H9 (cell line): Measurements from ENCODE around the gene HEG1. TPM values are rescaled to one million over a fixed set of nuclear protein-coding genes. Genes with fewer than 3 reads are reported as not detected.

ENCODE experiments used
- DNase-seq: peaks from one replicate; pipeline ENCODE4 v3.0.0-alpha.2; 2017
- H2AFZ ChIP-seq: one replicate; pipeline ENCODE4 v1.6.1; 2013; ENCODE audit warnings: mild to moderate bottlenecking, low read length, control low read depth, moderate library complexity
- H2AK5ac ChIP-seq: 2 replicates; pipeline ENCODE4 v1.6.1; 2013; ENCODE audit warnings: low read length, control low read depth, mixed read lengths; ENCODE audit not compliant: insufficient read length
- H2BK120ac ChIP-seq: one replicate; pipeline ENCODE4 v1.6.1; 2013; ENCODE audit warnings: low read depth, mild to moderate bottlenecking, low read length, control low read depth, inconsistent platforms; ENCODE audit not compliant: poor library complexity, severe bottlenecking
- H2BK12ac ChIP-seq: 2 replicates; pipeline ENCODE4 v1.6.1; 2013; ENCODE audit warnings: low read length, control low read depth, mixed read lengths, low read depth; ENCODE audit not compliant: insufficient read length
- H2BK15ac ChIP-seq: 2 replicates; pipeline ENCODE4 v1.6.1; 2013; ENCODE audit warnings: low read depth, low read length, control low read depth
- H2BK20ac ChIP-seq: one replicate; pipeline ENCODE4 v1.6.1; 2013; ENCODE audit warnings: low read depth, mild to moderate bottlenecking, low read length, control low read depth, inconsistent platforms; ENCODE audit not compliant: poor library complexity, severe bottlenecking
- H2BK5ac ChIP-seq: 2 replicates; pipeline ENCODE4 v1.6.1; 2013; ENCODE audit warnings: low read length, control low read depth, mixed read lengths; ENCODE audit not compliant: insufficient read length
- H3K14ac ChIP-seq: 2 replicates; pipeline ENCODE4 v1.6.1; 2013; ENCODE audit warnings: low read length, control low read depth; ENCODE audit not compliant: insufficient read depth
- H3K18ac ChIP-seq: 2 replicates; pipeline ENCODE4 v1.6.1; 2013; ENCODE audit warnings: low read depth, mild to moderate bottlenecking, mixed read lengths, low read length, control low read depth; ENCODE audit not compliant: insufficient read length
- H3K23ac ChIP-seq: 2 replicates; pipeline ENCODE4 v1.6.1; 2013; ENCODE audit warnings: low read length, control low read depth, mixed read lengths, low read depth; ENCODE audit not compliant: insufficient read length
- H3K23me2 ChIP-seq: 2 replicates; pipeline ENCODE4 v1.6.1; 2013; ENCODE audit warnings: low read depth, mild to moderate bottlenecking, mixed read lengths, low read length, control low read depth; ENCODE audit not compliant: insufficient read length, poor library complexity, severe bottlenecking
- H3K27ac ChIP-seq: 2 replicates; pipeline ENCODE4 v1.5.1; 2013; ENCODE audit warnings: low read length, control low read depth, mixed read lengths, low read depth; ENCODE audit not compliant: insufficient read length
- H3K27me3 ChIP-seq: 2 replicates; pipeline ENCODE4 v1.6.1; 2013; ENCODE audit warnings: low read length, control low read depth, inconsistent platforms; ENCODE audit not compliant: insufficient read depth
- H3K4ac ChIP-seq: 2 replicates; pipeline ENCODE4 v1.6.1; 2013; ENCODE audit warnings: low read depth, mild to moderate bottlenecking, control low read depth, inconsistent platforms, low read length, moderate library complexity
- H3K4me1 ChIP-seq: 2 replicates; pipeline ENCODE4 v1.6.1; 2013; ENCODE audit warnings: low read length, control low read depth, inconsistent platforms; ENCODE audit not compliant: insufficient read depth
- H3K4me2 ChIP-seq: 2 replicates; pipeline ENCODE4 v1.6.1; 2013; ENCODE audit warnings: low read length, control low read depth, mixed read lengths; ENCODE audit not compliant: insufficient read length, insufficient read depth
- H3K56ac ChIP-seq: 2 replicates; pipeline ENCODE4 v1.6.1; 2013; ENCODE audit warnings: low read depth, mild to moderate bottlenecking, mixed read lengths, low read length, control low read depth; ENCODE audit not compliant: insufficient read length
- H3K79me1 ChIP-seq: 2 replicates; pipeline ENCODE4 v1.6.1; 2013; ENCODE audit warnings: low read depth, mild to moderate bottlenecking, moderate library complexity, low read length, control low read depth, inconsistent platforms; ENCODE audit not compliant: insufficient read depth, poor library complexity, severe bottlenecking
- H3K79me2 ChIP-seq: 2 replicates; pipeline ENCODE4 v1.6.1; 2013; ENCODE audit warnings: low read length, control low read depth, inconsistent platforms; ENCODE audit not compliant: insufficient read depth
- H3K9ac ChIP-seq: 2 replicates; pipeline ENCODE4 v1.6.1; 2013; ENCODE audit warnings: low read length, control low read depth, mixed read lengths; ENCODE audit not compliant: insufficient read length; ENCODE audit errors: extremely low read depth
- H3K9me3 ChIP-seq: one replicate; pipeline ENCODE4 v1.6.1; 2013; ENCODE audit warnings: low read depth, low read length, inconsistent platforms; ENCODE audit not compliant: control insufficient read depth
- H3T11ph ChIP-seq: one replicate; pipeline ENCODE4 v1.6.1; 2013; ENCODE audit warnings: mild to moderate bottlenecking, low read length, control low read depth, inconsistent platforms
- H4K20me1 ChIP-seq: one replicate; pipeline ENCODE4 v1.6.1; 2013; ENCODE audit not compliant: control insufficient read depth, insufficient read length, insufficient read depth
- H4K5ac ChIP-seq: 2 replicates; pipeline ENCODE4 v1.6.1; 2013; ENCODE audit warnings: low read depth, mild to moderate bottlenecking, mixed read lengths, low read length, control low read depth; ENCODE audit not compliant: insufficient read length
- H4K8ac ChIP-seq: replicated peaks from 2 replicates; pipeline ENCODE4 v1.6.1; 2013; ENCODE audit warnings: low read length, control low read depth, mixed read lengths, low read depth; ENCODE audit not compliant: insufficient read length
- H4K91ac ChIP-seq: 2 replicates; pipeline ENCODE4 v1.6.1; 2013; ENCODE audit warnings: low read depth, mild to moderate bottlenecking, moderate library complexity, mixed read lengths, low read length, control low read depth; ENCODE audit not compliant: insufficient read length
- H3K27ac Mint-ChIP-seq, 3 experiments: 2 replicates in 2 of 3; 3 replicates in 1 of 3; pipeline ENCODE4 v1.8.0; 2020 to 2021; ENCODE audit warnings: mixed read lengths in 3 of 3, mild to moderate bottlenecking in 1 of 3, moderate library complexity in 1 of 3
- H3K27me3 Mint-ChIP-seq: 2 replicates; pipeline ENCODE4 v1.8.0; 2021; ENCODE audit warnings: low read depth, mild to moderate bottlenecking, moderate library complexity, mixed read lengths
- H3K36me3 Mint-ChIP-seq, 3 experiments: 2 replicates in 2 of 3; 3 replicates in 1 of 3; pipeline ENCODE4 v1.8.0; 2020 to 2021; ENCODE audit warnings: low read depth in 3 of 3, mixed read lengths in 3 of 3; ENCODE audit not compliant: insufficient read depth in 1 of 3
- H3K4me1 Mint-ChIP-seq, 2 experiments: 2 replicates each; pipeline ENCODE4 v1.8.0; 2020; ENCODE audit warnings: mixed read lengths in 2 of 2
- H3K4me3 Mint-ChIP-seq, 2 experiments: 2 replicates in 1 of 2; 3 replicates in 1 of 2; pipeline ENCODE4 v1.8.0; 2020 to 2021; ENCODE audit warnings: mild to moderate bottlenecking in 2 of 2, mixed read lengths in 2 of 2, moderate library complexity in 1 of 2
- H3K9me3 Mint-ChIP-seq, 2 experiments: 2 replicates in 1 of 2; 3 replicates in 1 of 2; pipeline ENCODE4 v1.8.0; 2020; ENCODE audit warnings: mild to moderate bottlenecking in 2 of 2, mixed read lengths in 2 of 2, moderate library complexity in 1 of 2
- WGBS: extraction: QIAGEN DNeasy Blood & Tissue Kit; methylation state at CpG from one replicate; pipeline ENCODE4 v1.1.7; 2013; ENCODE audit warnings: missing lambda C conversion rate, low lambda C conversion rate, mixed read lengths; ENCODE audit not compliant: insufficient read length; ENCODE audit errors: extremely low coverage; 5-methylcytosine and 5-hydroxymethylcytosine counted together
- total RNA-seq: library from RNA; stranded (reverse); gene quantifications from 2 replicates; pipeline ENCODE4 v1.2.1, GENCODE V29; 2021
- TF ChIP-seq, protein P1 (sequence below): fragments of 200-600 bp; sonication (generic); conservative IDR thresholded peaks from 3 replicates; pipeline ENCODE4 v1.8.0; 2021; ENCODE audit warnings: antibody characterized with exemption, mild to moderate bottlenecking

Gene HEG1
- total RNA-seq, 1 experiment from 2014 or later, result 10.3 TPM

DNA sequence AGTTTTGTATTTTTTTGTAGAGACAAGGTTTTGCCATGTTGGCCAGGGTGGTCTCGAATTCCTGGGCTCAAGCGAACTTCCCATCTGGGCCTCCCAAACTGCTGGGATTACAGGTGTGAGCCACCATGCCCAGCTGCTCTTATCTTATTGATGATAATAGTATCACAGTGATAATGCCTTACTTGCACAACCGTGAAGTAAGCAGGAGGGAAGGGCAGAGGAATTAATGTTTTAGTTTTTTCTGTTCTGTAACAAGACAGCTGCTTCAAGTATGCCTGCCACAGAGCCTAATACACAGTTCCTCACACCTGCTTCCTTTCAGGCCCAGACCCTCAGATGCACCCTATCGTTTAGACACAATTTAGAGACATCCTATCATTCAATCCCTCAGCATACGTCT lies 95.1 kb downstream of the HEG1 start:
- H2BK20ac ChIP-seq, result no peak overlapping the region

More for the DNA sequence above, 95.1 kb downstream of the HEG1 start:
- no peak overlapping the region for H3K27ac Mint-ChIP-seq
- Histone ChIP-seq H4K20me1 (no peaks in the 10 kb centered on the region), H3K56ac (no peak overlapping the region), H2BK120ac (no peak overlapping the region), H3K27me3 (no peaks in the 10 kb centered on the region), H3K79me2 (no peaks in the 10 kb centered on the region), H3K4me2 (no peak overlapping the region), H3K27ac (no peak overlapping the region), H2AK5ac (no peak overlapping the region), H3K79me1 (no peaks in the 10 kb centered on the region), H2BK5ac (no peak overlapping the region), H4K8ac (no peak overlapping the region), H2AFZ (no peak overlapping the region), H3K4me1 (no peaks in the 10 kb centered on the region), H3K18ac (no peak overlapping the region), H3K9me3 (no peaks in the 10 kb centered on the region), H3K23ac (no peak overlapping the region), H3T11ph (no peak overlapping the region), H3K9ac (no peak overlapping the region), H3K14ac (no peak overlapping the region), H4K5ac (no peak overlapping the region), H3K23me2 (no peaks in the 10 kb centered on the region), H4K91ac (no peak overlapping the region), H3K4ac (no peak overlapping the region), H2BK12ac (no peak overlapping the region), H2BK15ac (no peak overlapping the region)
- TF ChIP-seq, protein P1, sequence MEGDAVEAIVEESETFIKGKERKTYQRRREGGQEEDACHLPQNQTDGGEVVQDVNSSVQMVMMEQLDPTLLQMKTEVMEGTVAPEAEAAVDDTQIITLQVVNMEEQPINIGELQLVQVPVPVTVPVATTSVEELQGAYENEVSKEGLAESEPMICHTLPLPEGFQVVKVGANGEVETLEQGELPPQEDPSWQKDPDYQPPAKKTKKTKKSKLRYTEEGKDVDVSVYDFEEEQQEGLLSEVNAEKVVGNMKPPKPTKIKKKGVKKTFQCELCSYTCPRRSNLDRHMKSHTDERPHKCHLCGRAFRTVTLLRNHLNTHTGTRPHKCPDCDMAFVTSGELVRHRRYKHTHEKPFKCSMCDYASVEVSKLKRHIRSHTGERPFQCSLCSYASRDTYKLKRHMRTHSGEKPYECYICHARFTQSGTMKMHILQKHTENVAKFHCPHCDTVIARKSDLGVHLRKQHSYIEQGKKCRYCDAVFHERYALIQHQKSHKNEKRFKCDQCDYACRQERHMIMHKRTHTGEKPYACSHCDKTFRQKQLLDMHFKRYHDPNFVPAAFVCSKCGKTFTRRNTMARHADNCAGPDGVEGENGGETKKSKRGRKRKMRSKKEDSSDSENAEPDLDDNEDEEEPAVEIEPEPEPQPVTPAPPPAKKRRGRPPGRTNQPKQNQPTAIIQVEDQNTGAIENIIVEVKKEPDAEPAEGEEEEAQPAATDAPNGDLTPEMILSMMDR, result no peak
- H3K4me3 Mint-ChIP-seq, result no peak overlapping the region
- DNase-seq, result no peak
- WGBS, result no CpG with 5 or more reads among the region's 5 CpGs
- no peaks in the 10 kb centered on the region for H3K36me3 Mint-ChIP-seq
- no peaks in the 10 kb centered on the region for H3K27me3 Mint-ChIP-seq
- H3K9me3 Mint-ChIP-seq, result no peaks in the 10 kb centered on the region
- H3K4me1 Mint-ChIP-seq, result 0 out of 4 replicates have a peak, but pooled peaks cover 0 to 6% of the 10 kb centered on the region in 2 experiments
